ENCODE results near the gene RFX4.
A peak's percentile ranks its signal among the peaks of the same experiment; 100 is the strongest.

RFX4 gene

GRCh38 chr12:106582641-106583230 is at the start of gene RFX4:
Gene RFX4 (plus strand): TSS chr12:106583004. CDS start chr12:106583321, 317 bp downstream.
- no peak for DNase-seq (ENCODE audit: low read depth)

GRCh38 chr12:106541201-106541600 is 41.6 kb upstream of the RFX4 start:
- DNase-seq (ENCODE audit: low read depth), result no peak

- no peak for DNase-seq (ENCODE audit: low read depth)
Measured at GRCh38 chr12:106551410-106551809, 31.4 kb upstream of the RFX4 start.

- DNase-seq (ENCODE audit: low read depth), result no peak
Measured at GRCh38 chr12:106552228-106552627, 30.6 kb upstream of the RFX4 start.

- no peak for DNase-seq (ENCODE audit: low read depth)
Measured at GRCh38 chr12:106564678-106565329, 18.0 kb upstream of the RFX4 start.

GRCh38 chr12:106566771-106567170 is 16.0 kb upstream of the RFX4 start:
- DNase-seq (ENCODE audit: low read depth), result no peak

GRCh38 chr12:106573239-106573638 is 9.6 kb upstream of the RFX4 start:
- DNase-seq (ENCODE audit: low read depth), result no peak

- no peak for DNase-seq (ENCODE audit: low read depth)
Measured at GRCh38 chr12:106576848-106577247, 6.0 kb upstream of the RFX4 start.

GRCh38 chr12:106580671-106581508 is 1.9 kb upstream of the RFX4 start:
- no peak for DNase-seq (ENCODE audit: low read depth)

- DNase-seq (ENCODE audit: low read depth), result peak; percentile 11
Measured at GRCh38 chr12:106581543-106582248, 1.1 kb upstream of the RFX4 start.

- DNase-seq (ENCODE audit: low read depth), result no peak
Measured at GRCh38 chr12:106582249-106582591, 584 bp upstream of the RFX4 start.

- peak; percentile 6 for DNase-seq (ENCODE audit: low read depth)
Measured at GRCh38 chr12:106583242-106584103, 669 bp downstream of the RFX4 start.

- no peak for DNase-seq (ENCODE audit: low read depth)
Measured at GRCh38 chr12:106584104-106585064, 1.6 kb downstream of the RFX4 start.

GRCh38 chr12:106585105-106585520 is 2.3 kb downstream of the RFX4 start:
- no peak for DNase-seq (ENCODE audit: low read depth)

GRCh38 chr12:106585521-106586277 is 2.9 kb downstream of the RFX4 start:
- no peak for DNase-seq (ENCODE audit: low read depth)

GRCh38 chr12:106586278-106586802 is 3.5 kb downstream of the RFX4 start:
- DNase-seq (ENCODE audit: low read depth), result no peak

- no peak for DNase-seq (ENCODE audit: low read depth)
Measured at GRCh38 chr12:106586803-106587684, 4.2 kb downstream of the RFX4 start.

GRCh38 chr12:106588771-106589170 is 6.0 kb downstream of the RFX4 start:
- DNase-seq (ENCODE audit: low read depth), result no peak

All from amniotic epithelial cell (primary cell).